ENCODE results near the gene RRBP1. TPM values are rescaled to one million over a fixed set of nuclear protein-coding genes. Genes with fewer than 3 reads are reported as not detected.

The RRBP1 gene
- total RNA-seq, 1 donor from 2014 or later: 101 TPM

DNA sequence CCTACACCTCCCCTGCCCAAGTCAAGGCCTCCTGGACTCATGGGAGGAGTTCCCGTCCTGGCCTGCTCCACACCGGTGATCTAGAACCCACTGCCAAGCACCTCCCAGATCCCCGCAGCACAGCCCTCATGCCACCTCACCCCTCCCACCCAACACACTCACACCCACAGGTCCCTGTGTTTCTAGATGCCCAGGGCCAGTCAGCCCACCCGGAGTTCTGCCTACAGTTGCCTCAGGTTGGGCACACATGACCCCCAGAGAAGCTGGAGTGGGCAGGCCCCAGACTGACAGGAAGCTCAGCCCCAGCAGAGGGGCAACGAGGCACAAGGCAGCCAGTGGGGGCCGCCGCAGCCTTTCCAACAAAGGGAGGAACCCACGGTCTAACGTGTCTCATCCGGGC is 29.6 kb downstream of the RRBP1 start:
- no peaks in the 10 kb centered on the region for H3K36me3 ChIP-seq
- H3K27ac ChIP-seq: no peak overlapping the region
- TF ChIP-seq, protein P1, sequence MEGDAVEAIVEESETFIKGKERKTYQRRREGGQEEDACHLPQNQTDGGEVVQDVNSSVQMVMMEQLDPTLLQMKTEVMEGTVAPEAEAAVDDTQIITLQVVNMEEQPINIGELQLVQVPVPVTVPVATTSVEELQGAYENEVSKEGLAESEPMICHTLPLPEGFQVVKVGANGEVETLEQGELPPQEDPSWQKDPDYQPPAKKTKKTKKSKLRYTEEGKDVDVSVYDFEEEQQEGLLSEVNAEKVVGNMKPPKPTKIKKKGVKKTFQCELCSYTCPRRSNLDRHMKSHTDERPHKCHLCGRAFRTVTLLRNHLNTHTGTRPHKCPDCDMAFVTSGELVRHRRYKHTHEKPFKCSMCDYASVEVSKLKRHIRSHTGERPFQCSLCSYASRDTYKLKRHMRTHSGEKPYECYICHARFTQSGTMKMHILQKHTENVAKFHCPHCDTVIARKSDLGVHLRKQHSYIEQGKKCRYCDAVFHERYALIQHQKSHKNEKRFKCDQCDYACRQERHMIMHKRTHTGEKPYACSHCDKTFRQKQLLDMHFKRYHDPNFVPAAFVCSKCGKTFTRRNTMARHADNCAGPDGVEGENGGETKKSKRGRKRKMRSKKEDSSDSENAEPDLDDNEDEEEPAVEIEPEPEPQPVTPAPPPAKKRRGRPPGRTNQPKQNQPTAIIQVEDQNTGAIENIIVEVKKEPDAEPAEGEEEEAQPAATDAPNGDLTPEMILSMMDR (IDR thresholded peaks at IDR 0.05): no peak
- no peaks in the 10 kb centered on the region for H3K27me3 ChIP-seq
- no peaks in the 10 kb centered on the region for H3K9me3 ChIP-seq
- no peak for DNase-seq (ENCODE audit: low spot score in 2 of 2)
- intact Hi-C loops (cut with DNase I): no loop called here
- H3K4me3 ChIP-seq: no peak overlapping the region
- H3K4me1 ChIP-seq: peaks cover 6 to 43% of the 10 kb centered on the region in 2 donors

DNA sequence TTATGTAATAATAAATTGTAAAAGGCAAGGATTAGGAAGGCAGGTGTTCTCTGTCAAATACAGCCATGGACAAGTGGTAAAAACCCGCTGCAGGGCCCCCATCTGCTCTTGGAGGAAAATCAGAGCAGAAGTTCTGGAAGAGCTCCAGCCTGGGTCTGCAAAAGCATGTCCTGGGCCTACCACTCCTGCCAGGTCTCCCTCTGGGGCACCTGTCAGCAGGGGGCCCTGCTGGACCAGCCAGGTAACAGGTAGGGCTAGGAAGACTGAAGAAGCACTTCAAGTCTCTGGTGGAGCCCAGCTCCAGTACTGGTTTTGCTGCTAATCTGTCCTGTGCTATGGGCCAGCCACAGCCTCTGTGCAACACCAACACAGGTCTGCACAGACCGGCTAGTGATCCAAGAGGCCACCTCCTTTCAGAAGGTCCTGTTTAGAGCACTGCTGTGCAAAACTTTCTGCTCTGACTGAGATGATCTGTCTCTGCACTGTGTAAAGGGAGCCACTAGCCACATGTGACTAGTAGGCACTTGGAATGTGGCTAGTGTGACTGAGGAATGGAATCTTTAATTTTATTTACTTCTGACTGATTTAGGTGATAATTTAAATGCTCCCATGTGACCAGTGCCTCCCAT is 30.2 kb downstream of the RRBP1 start:
- no peak for DNase-seq (ENCODE audit: low spot score in 2 of 2)
- intact Hi-C loops (cut with DNase I): no loop called here
- Histone ChIP-seq H3K27me3 (no peaks in the 10 kb centered on the region), H3K4me1 (peaks cover 6 to 43% of the 10 kb centered on the region in 2 donors), H3K9me3 (no peaks in the 10 kb centered on the region), H3K4me3 (no peak overlapping the region), H3K36me3 (no peaks in the 10 kb centered on the region), H3K27ac (no peak overlapping the region)
- TF ChIP-seq, protein P1 (IDR thresholded peaks at IDR 0.05): no peak

DNA sequence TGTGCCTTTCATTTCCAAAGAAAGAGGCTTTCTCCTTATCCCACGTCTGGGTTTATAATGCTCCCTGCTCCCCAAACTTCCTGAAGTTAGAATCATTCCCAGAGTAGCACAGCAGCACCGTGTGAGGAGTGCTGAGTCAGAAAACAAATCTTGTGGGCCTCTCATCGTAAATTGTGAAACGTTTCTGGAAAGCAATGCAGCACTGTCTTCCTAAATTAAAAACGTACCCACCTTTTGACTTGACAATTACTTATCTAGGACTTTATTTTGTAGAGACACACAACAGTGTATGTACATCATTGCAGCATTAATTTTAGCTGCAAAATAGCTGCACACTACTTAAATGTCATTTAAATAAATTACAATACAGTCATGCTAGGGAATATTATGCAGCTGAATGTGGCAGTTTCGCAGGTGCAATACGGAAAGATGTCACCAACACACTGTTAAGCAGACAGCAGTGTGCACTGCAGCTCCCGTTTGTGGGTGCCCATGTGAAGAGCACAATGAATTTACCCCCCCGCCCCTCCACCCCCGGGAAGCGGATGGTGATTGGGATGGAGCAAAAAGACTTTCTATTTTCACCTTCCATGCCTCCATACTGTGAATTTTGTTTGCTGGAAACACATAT is 30.8 kb downstream of the RRBP1 start:
- no peaks in the 10 kb centered on the region for H3K36me3 ChIP-seq
- intact Hi-C loops (cut with DNase I): no loop called here
- no peak overlapping the region for H3K4me3 ChIP-seq
- no peak overlapping the region for H3K27ac ChIP-seq
- TF ChIP-seq, protein P1 (IDR thresholded peaks at IDR 0.05): no peak
- no peaks in the 10 kb centered on the region for H3K27me3 ChIP-seq
- H3K4me1 ChIP-seq: peaks cover 6 to 43% of the 10 kb centered on the region in 2 donors
- H3K9me3 ChIP-seq: no peaks in the 10 kb centered on the region
- no peak for DNase-seq (ENCODE audit: low spot score in 2 of 2)

DNA sequence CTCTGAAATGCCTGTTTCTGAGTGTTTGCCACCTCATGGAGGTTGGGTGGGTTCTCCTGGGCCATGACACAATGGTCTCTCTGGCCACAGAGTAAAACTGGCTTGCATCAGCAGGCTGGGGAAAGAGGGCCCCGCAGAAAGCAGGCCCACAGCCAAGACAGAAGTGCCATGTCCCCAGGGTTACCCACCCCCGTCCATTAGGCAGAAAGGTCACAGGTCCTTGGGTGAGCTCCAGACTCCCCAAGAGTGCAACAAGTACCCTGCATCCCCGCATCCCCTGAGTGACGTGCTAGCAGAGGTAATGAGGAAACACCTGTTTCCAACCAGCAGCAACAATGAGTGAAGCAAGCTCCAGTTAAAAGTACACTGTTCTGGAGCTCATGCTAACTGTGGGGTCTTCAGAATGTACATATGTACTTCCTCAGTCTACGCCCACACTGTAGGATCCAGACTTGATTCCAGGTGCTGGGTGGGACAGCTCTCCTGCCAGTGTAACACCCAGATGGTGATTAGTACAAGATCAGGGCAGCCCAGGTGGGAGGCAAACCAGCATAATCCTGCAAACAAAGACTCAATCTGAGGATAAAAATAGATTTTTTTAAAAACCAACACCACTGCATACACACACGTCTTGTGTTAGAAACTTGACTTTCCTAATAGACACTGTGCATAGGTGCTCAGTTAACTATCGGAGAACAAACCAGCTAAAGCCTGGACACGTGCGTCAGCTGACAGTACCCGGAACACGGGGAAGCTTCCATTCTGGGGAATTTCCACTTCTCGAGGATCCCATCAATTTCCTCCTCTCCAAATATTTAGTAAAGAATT is 31.5 kb downstream of the RRBP1 start:
- no peak overlapping the region for H3K27ac ChIP-seq
- no peaks in the 10 kb centered on the region for H3K36me3 ChIP-seq
- H3K9me3 ChIP-seq: no peaks in the 10 kb centered on the region
- intact Hi-C loops (cut with DNase I): no loop called here
- H3K4me3 ChIP-seq: no peak overlapping the region
- no peak for DNase-seq (ENCODE audit: low spot score in 2 of 2)
- TF ChIP-seq, protein P1 (IDR thresholded peaks at IDR 0.05): no peak
- no peaks in the 10 kb centered on the region for H3K27me3 ChIP-seq
- H3K4me1 ChIP-seq: peaks cover 6 to 43% of the 10 kb centered on the region in 2 donors

DNA sequence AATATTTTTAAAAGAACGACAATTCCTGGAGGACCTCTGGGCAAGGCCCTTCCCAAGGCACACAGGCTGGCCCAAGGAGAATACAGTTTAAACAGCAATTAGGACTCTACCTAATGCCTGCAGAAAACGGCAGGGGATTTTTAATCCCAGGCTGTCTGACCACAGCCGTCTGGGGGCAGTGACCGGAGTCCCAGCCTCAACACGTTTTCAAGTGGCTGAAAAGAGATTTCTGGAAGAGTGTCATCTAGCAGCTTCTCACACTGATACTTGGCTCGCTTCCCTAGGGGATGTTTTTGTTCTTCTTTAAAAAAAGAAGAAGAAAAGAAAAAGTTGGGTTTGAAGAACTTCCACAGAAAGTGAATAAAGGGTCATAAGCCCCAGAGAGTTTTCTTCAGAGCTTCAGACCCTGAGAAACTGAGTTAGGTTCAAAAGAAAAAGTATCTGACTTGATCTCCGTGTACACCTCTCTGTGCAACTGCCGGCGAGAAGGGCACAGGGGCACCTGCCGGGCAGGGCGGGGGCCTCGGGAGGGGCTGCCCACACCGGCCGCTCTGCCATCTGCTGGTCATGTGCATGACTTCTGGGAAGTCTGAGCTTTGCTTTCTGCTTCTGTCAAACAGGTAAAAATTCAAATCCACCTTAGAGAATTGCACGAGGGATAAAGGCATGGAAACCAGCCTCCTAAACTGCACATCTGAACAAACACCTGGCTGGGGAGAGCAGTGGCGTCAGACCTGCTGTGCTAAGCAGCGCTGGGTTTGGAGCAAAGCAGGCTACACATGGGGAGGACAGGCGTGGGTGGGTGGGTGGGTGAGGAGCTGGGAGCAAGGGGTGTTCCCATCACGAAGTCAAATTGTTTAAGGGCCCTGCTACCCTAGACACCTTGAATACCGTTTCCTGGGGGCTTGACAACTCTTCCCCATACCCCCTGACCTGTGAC is 33.0 kb downstream of the RRBP1 start:
- intact Hi-C loops (cut with DNase I): no loop called here
- H3K36me3 ChIP-seq: no peaks in the 10 kb centered on the region
- TF ChIP-seq, protein P1 (IDR thresholded peaks at IDR 0.05): peak in 2 of 3 experiments; percentile 5 to 34
- no peaks in the 10 kb centered on the region for H3K9me3 ChIP-seq
- H3K27ac ChIP-seq: peak overlapping the region in 1 of 2 donors; percentile 9
- H3K4me1 ChIP-seq: peaks cover 6 to 49% of the 10 kb centered on the region in 2 donors
- DNase-seq (ENCODE audit: low spot score in 2 of 2): no peak
- H3K4me3 ChIP-seq: no peak overlapping the region
- H3K27me3 ChIP-seq: no peaks in the 10 kb centered on the region
